MCF 10A (cell line): ENCODE results near the gene LMX1B. TPM values are rescaled to one million over a fixed set of nuclear protein-coding genes. Genes with fewer than 3 reads are reported as not detected.
A peak's percentile ranks its signal among the peaks of the same experiment; 100 is the strongest.

Experiments
- BruUV-seq: library from RNA; stranded (reverse); fragments of 400-500 nt; replicated peaks from 2 replicates; lab custom pipeline; 2021; lab: Mats Ljungman, UMichigan
- CTCF ChIA-PET: fragments of 300-600 bp; sonication (Branson Sonifier 250); formaldehyde crosslinking; extraction: SDS; loops from one replicate; lab custom pipeline; 2021; ENCODE audit warnings: antibody characterized with exemption, inconsistent platforms; lab: Yijun Ruan, JAX
- POLR2A ChIA-PET: fragments of 300-600, 350-650 bp; sonication (Branson Sonifier 250); formaldehyde crosslinking; extraction: SDS; loops from one replicate; lab custom pipeline; 2020; ENCODE audit warnings: antibody characterized with exemption, inconsistent platforms; lab: Yijun Ruan, JAX
- DNase-seq: peaks from one replicate; pipeline ENCODE4 v3.0.0-alpha.2; 2018; ENCODE audit not compliant: unreplicated experiment
- H3K27ac Mint-ChIP-seq: one replicate; pipeline ENCODE4 v1.8.0; 2022; ENCODE audit warnings: mild to moderate bottlenecking, low read depth, mixed read lengths; ENCODE audit not compliant: unreplicated experiment
- H3K27me3 Mint-ChIP-seq: one replicate; pipeline ENCODE4 v1.8.0; 2022; ENCODE audit warnings: mixed read lengths; ENCODE audit not compliant: insufficient read depth, unreplicated experiment
- H3K36me3 Mint-ChIP-seq: one replicate; pipeline ENCODE4 v1.8.0; 2022; ENCODE audit warnings: mild to moderate bottlenecking, moderate library complexity, mixed read lengths; ENCODE audit not compliant: insufficient read depth, unreplicated experiment
- H3K4me1 Mint-ChIP-seq: one replicate; pipeline ENCODE4 v1.8.0; 2022; ENCODE audit warnings: mixed read lengths; ENCODE audit not compliant: insufficient read depth, unreplicated experiment
- H3K4me3 Mint-ChIP-seq: one replicate; pipeline ENCODE4 v1.8.0; 2022; ENCODE audit warnings: mild to moderate bottlenecking, moderate library complexity, mixed read lengths; ENCODE audit not compliant: unreplicated experiment
- H3K9me3 Mint-ChIP-seq: one replicate; pipeline ENCODE4 v1.8.0; 2022; ENCODE audit warnings: mixed read lengths; ENCODE audit not compliant: unreplicated experiment
- intact Hi-C: fragments of 100-400 bp; cut with micrococcal nuclease; formaldehyde crosslinking; loops from 2 replicates; pipeline ENCODE4 v1.14.1; 2022
- total RNA-seq: library from RNA; stranded (reverse); gene quantifications from 2 replicates; pipeline ENCODE4 v1.2.3, GENCODE V29; 2022
- TF ChIP-seq, protein P1 (sequence below): fragments of 200-600 bp; IDR thresholded peaks from one replicate; pipeline ENCODE4 v1.8.0; 2022; ENCODE audit warnings: antibody characterized with exemption, mild to moderate bottlenecking; ENCODE audit not compliant: unreplicated experiment

LMX1B gene
- total RNA-seq, 1 experiment from 2014 or later, result 3.4 TPM

DNA sequence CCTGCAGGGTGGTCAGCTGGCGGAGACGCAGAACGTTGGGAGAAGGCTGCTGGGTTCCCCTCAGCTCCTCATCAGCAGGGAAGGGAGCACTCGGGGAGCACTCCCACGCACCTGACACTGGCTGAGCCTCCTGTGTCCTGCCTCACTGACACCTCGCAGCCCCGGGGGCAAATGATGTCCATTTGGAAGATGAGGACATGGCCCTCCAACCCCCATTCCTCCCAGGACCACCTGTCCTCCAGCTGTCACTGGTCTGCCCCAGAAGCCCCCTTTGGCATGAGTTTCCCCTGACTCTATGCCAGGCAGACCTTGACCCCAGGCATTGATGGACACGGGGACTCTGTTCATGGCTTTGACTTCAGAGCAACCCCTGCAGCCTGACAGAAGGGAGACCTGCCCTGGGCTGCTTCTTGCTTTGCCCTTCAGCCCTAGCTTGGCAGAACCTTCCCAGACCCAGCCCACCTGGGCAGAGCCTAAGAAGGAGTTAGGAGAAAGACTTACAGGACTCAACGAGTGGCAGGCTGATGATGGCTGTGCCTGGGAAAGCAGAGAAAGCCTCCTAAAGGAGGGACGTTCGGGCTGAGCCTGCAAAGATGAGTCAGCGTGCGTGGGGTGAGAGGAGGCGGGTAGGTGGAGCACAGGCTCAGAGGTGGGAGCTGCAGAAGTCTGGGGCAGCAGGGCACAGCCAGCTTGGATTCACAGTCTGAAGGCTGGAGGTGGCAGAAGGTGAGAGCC lies 90.6 kb downstream of the LMX1B start:
- Mint-ChIP-seq H3K27ac (no peak overlapping the region), H3K27me3 (no peaks in the 10 kb centered on the region), H3K4me1 (peaks cover 12% of the 10 kb centered on the region), H3K36me3 (no peaks in the 10 kb centered on the region), H3K9me3 (no peaks in the 10 kb centered on the region), H3K4me3 (peak overlapping the region; percentile 60)
- TF ChIP-seq, protein P1, sequence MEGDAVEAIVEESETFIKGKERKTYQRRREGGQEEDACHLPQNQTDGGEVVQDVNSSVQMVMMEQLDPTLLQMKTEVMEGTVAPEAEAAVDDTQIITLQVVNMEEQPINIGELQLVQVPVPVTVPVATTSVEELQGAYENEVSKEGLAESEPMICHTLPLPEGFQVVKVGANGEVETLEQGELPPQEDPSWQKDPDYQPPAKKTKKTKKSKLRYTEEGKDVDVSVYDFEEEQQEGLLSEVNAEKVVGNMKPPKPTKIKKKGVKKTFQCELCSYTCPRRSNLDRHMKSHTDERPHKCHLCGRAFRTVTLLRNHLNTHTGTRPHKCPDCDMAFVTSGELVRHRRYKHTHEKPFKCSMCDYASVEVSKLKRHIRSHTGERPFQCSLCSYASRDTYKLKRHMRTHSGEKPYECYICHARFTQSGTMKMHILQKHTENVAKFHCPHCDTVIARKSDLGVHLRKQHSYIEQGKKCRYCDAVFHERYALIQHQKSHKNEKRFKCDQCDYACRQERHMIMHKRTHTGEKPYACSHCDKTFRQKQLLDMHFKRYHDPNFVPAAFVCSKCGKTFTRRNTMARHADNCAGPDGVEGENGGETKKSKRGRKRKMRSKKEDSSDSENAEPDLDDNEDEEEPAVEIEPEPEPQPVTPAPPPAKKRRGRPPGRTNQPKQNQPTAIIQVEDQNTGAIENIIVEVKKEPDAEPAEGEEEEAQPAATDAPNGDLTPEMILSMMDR, result no peak
- peak; percentile 79 for DNase-seq
- BruUV-seq, result no TSS peak
- ChIA-PET CTCF (interaction anchor here (0.6 to 8.2 kb wide), 28 partner anchors 10 to 1325 kb away, joined by 3 to 358 read pairs (median 6); partner anchors contain the start of gene LMX1B), POLR2A (interaction anchor here (0.6 to 6.9 kb wide), 13 partner anchors 29 to 459 kb away, joined by 3 to 85 read pairs (median 6); partner anchors contain the start of genes LMX1B and ZBTB43)
- intact Hi-C loops, result no loop called here

DNA sequence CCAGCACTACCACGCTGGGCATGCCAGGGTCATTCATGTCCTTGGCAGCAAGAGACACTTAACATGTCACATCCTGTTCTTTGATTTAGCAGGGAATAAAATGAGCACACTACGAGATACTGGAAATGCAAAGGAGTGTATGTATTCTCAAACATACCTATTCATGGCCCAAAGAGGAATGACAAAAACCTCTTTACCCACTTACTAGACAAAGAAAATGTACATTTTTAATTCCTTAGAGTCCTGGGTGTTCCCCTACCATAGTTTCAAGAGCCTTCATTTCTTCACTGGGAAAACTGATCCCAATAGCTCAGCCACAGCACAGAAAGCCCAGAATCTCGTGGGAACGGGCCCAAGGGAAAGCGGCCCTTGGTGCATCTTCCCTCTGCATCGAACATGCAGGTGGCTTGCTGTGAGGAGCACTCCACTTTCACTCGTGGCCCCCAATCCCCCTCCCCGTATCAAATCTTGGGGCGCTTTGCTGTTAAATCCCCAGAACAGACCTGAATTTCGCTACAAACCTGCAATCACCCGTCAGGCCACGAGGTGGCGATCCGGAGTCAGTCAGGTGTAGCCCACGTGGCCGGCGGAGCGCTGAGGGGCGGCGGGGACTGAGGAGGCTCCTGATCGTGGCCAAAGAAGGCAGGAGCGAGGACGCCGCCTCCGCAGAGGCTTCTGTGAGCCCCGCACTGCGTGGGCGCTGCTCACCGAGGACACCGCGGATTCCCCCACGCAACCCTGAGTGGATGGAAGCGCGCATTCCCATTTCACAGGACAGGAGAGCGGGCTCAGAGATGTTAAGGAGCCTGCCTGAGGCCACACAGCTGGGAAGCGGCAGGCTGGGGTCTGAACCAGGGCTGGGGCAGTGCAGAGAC lies 91.4 kb downstream of the LMX1B start:
- TF ChIP-seq, protein P1, result peak; percentile 88
- Mint-ChIP-seq H3K9me3 (no peaks in the 10 kb centered on the region), H3K27me3 (no peaks in the 10 kb centered on the region), H3K4me3 (peak overlapping the region; percentile 60), H3K27ac (no peak overlapping the region), H3K36me3 (no peaks in the 10 kb centered on the region), H3K4me1 (peaks cover 12% of the 10 kb centered on the region)
- ChIA-PET CTCF (interaction anchor here (0.6 to 8.2 kb wide), 38 partner anchors 9 to 1326 kb away, joined by 3 to 358 read pairs (median 6); partner anchors contain the start of gene LMX1B), POLR2A (interaction anchor here (0.6 to 6.9 kb wide), 15 partner anchors 28 to 458 kb away, joined by 3 to 85 read pairs (median 5); partner anchors contain the start of gene LMX1B)
- no TSS peak for BruUV-seq
- intact Hi-C loops, result loop anchor here (1.0 kb wide), 1 partner anchor 76 kb away; no protein-coding TSS in a partner anchor
- DNase-seq, result peak; percentile 73

DNA sequence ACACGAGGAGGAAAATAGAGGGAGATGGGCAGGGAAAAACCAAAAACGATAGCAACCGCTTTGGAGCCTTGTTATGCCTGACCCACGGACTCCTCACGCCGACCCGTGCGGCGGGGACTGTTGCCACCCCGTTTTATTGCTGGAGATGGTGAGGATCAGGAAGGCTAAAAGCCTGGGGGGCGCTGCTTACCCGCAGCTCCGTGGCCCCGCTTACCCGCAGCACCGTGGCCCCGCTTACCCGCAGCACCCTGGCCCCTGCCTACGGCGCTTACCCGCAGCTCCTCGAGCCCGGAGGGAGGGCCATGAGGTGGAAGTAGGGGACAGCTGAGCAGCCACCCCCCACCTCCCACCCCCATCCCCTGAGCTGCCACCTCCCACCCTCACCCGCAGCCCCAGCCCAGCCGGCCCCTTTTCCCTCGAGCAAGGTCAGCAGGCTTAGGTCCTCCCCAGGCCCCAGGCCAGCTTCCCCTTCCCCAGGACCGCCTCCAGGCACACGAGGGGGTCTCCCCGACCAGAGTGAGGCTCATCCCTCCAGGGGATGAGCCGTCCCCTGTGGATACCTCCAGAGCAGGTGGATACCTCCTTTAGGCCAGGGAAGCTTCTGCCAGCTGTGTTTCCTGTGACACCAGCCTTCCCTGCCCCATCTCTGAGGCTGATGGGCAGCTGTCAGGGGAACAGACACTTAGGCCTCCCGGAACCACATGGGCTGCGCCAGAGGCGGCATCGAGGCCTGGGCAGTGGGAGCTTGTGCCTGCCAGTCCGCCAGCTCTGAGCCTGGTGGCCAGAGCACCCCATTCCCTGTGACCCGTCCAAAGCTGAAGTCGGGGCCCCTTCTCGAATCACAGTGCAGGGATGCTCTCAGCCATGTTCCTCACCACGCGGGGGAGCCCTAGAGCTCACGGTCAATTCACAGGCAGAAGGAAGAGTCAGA lies 92.3 kb downstream of the LMX1B start:
- intact Hi-C loops, result loop anchor here (1.0 kb wide), 1 partner anchor 75 kb away; no protein-coding TSS in a partner anchor
- TF ChIP-seq, protein P1, result peak; percentile 71
- Mint-ChIP-seq H3K27me3 (no peaks in the 10 kb centered on the region), H3K36me3 (no peaks in the 10 kb centered on the region), H3K27ac (peak overlapping the region; percentile 54), H3K4me1 (peaks cover 12% of the 10 kb centered on the region), H3K9me3 (no peaks in the 10 kb centered on the region), H3K4me3 (peak overlapping the region; percentile 60)
- ChIA-PET CTCF (interaction anchor here (0.5 to 8.2 kb wide), 49 partner anchors 8 to 1215 kb away, joined by 3 to 358 read pairs (median 4); no protein-coding TSS in a partner anchor), POLR2A (interaction anchor here (0.6 to 6.9 kb wide), 15 partner anchors 27 to 101 kb away, joined by 3 to 85 read pairs (median 4); partner anchors contain the start of genes LMX1B and ZBTB43)
- DNase-seq, result peak; percentile 65
- no TSS peak for BruUV-seq
